C4-2B (cell line): ENCODE measurements around the gene TTC23.

Experiments used
- CTCF ChIP-seq: fragments of 450-650 bp; conservative IDR thresholded peaks from 2 replicates; pipeline ENCODE4 v1.5.1; 2017; ENCODE audit warnings: mild to moderate bottlenecking
- ZFX ChIP-seq: fragments of 450-650 bp; IDR thresholded peaks from 2 replicates; pipeline ENCODE4 v1.6.1; 2017

GRCh38 chr15:99279290-99279689 lies 29.9 kb upstream of the TTC23 start:
- TF ChIP-seq CTCF: no peak
- no peak for TF ChIP-seq ZFX
